ENCODE measurements around the gene CELA1.

DNA sequence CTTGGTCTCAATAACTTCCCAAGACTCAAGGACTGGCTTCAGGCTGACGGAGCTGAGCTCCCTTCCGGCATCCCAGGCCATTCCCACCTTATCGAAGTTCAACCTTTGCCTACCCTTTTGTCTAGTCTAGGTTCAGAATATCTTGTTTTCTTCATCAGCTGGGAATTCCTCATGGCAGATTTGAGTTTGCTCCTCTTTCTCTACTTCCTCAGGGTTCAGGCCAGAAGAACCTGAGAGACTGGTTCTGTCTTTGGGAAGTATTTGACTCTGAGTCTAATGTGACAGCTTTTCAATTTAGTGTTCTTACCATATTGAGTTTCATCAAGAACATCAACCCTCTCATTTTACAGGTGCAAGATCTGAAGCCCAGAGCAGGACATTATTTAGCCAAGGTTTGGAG is 24.6 kb downstream of the CELA1 start:
- TF ChIP-seq EZH2phosphoT487 (IDR thresholded peaks at IDR 0.05; ENCODE audit: borderline replicate concordance, low read depth): no peak
- TF ChIP-seq, protein P1, sequence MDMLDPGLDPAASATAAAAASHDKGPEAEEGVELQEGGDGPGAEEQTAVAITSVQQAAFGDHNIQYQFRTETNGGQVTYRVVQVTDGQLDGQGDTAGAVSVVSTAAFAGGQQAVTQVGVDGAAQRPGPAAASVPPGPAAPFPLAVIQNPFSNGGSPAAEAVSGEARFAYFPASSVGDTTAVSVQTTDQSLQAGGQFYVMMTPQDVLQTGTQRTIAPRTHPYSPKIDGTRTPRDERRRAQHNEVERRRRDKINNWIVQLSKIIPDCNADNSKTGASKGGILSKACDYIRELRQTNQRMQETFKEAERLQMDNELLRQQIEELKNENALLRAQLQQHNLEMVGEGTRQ (IDR thresholded peaks at IDR 0.05; ENCODE audit: borderline replicate concordance, low read depth, low read length): no peak

Measured in SK-N-SH (cell line).